HG02852 (cell line): ENCODE data around the gene PDZD4.

Experiments used
- ATAC-seq: cut with Tn5 transposase; IDR thresholded peaks from one replicate; pipeline ENCODE4 v1.9.1; 2021; ENCODE audit warnings: mild to moderate bottlenecking, moderate library complexity; ENCODE audit not compliant: unreplicated experiment

PDZD4 gene, protein sequence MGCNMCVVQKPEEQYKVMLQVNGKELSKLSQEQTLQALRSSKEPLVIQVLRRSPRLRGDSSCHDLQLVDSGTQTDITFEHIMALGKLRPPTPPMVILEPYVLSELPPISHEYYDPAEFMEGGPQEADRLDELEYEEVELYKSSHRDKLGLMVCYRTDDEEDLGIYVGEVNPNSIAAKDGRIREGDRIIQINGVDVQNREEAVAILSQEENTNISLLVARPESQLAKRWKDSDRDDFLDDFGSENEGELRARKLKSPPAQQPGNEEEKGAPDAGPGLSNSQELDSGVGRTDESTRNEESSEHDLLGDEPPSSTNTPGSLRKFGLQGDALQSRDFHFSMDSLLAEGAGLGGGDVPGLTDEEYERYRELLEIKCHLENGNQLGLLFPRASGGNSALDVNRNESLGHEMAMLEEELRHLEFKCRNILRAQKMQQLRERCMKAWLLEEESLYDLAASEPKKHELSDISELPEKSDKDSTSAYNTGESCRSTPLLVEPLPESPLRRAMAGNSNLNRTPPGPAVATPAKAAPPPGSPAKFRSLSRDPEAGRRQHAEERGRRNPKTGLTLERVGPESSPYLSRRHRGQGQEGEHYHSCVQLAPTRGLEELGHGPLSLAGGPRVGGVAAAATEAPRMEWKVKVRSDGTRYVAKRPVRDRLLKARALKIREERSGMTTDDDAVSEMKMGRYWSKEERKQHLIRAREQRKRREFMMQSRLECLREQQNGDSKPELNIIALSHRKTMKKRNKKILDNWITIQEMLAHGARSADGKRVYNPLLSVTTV

DNA sequence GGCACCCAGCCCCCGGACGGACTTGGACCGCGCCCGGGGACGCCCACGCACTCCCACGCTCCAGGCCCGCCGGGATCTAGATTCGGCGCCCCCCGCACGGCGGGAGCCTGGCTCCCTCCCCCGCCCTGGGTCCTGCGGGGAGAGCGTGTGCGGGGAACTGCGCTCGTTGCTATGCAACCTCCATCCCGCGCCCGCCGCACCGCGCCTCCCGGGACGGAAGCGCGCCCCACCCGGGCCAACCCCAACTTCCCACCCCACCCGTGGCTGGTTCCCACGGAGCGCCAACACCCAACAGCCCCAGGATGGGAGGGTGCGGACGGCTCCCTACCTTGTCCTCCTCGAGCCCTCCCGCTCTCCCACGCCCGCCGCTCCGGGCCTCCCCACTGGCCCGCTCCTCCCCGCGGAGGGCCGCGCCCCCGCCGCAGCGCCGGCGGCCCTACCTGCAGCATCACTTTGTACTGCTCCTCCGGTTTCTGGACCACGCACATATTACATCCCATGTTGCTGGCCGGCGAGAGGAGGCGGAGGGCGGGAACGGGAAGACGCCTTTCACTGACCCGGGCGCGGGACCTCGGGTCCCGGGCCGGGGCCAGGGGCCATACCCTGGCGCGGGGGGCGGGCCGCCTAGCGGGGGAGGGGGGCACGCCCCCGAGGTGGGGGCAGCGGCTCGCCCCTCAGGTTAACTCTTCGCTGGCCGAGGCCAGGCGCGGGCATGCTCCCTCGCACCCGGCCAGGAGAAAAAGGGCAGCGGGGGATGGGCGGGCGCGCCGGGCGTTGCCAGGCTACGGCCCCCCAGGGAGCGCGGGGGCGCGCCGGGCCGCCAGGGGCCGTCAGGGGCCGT, at the start of gene PDZD4:
TSS of gene PDZD4 (minus strand) at position 746 of the 841 bp plus-strand sequence. CDS start at position 500, 246 bp downstream.
- ATAC-seq: no peak

DNA sequence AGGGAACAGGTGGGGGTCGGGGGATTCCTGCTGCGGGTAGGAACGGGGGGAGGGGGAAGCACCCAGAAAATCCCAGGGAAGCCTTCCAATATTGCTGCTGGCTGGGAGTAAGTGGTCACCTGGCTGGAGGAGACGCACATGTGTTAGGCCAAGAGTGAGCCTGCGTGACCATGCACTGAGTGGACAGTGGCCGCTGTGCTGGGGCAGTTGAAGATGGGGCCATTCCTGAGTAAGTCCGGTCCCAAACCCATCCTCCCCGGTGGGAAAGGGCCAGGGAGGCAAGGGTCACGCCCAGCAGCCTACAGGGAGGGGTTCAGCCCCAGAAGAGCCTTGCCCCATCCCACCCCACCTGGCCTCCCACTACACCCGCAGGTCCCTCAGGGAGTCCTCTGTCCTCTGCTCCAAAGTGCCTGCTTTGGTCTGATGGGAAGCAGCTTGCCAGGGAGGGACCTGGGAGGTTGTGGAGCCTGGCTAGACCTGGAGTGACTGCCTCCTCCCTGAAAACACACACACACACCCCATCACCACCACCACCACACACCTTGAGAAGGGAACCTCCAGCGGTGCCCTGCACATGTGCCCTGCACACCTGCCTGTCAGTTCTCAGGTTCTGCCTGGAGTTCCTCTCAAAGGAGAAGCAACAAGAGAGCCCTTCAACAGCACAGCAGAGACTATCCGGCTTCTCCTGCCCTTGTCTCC, 49.5 kb upstream of the PDZD4 start:
- ATAC-seq: no peak

DNA sequence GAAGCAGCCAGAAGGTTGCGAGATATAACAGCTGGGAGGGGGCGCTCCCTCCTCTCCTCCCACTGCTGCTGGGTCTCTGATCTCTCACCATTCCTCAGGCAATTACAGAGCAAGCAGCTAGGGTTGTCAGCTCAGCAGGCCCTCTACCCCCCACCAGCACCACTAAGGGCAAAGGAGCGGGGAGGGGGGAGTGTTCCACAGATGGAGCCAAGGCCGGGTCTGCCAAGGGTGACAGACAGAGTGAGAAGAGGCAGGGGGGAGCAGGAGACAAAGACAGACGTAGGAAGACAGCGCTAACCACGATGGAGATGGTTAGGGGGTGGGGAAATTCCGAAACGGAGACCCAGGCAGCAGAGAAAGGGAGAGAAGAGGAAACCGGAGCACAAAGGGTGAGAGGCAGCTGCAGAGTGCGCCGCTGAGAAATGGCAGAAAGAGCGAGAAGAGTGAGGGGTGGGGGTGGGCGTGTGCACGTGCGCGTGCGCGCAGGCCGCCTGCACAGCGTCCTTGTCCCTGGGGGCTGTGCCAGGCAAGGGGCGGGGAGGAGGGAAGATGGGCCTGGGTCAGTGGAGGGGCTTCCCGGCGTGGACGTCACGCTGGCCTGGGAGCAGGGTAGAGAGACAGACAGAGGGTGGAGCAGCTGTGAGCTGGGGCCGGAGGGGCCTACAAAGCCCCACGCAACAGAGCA, 48.8 kb upstream of the PDZD4 start:
- ATAC-seq: no peak

DNA sequence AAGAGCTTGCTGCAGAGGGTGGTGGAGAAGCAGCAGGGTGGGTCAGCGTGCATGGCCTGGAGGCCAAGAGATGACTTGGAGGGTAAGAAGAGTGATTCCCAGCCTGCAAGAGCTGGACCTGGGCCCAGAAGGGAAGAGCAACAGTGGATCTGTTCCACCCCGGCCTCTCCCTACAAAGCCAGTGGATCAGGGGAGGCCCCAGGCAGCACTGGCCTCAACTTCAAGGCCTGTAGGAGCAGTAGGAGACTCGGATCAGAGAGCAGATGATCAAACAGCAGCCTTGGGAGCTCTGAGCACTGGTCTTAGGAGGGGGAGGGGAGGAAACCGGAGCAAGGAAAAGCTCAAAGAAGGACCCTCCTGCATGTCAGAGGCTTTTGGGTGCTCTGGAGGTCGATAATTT, 48.0 kb upstream of the PDZD4 start:
- no peak for ATAC-seq

DNA sequence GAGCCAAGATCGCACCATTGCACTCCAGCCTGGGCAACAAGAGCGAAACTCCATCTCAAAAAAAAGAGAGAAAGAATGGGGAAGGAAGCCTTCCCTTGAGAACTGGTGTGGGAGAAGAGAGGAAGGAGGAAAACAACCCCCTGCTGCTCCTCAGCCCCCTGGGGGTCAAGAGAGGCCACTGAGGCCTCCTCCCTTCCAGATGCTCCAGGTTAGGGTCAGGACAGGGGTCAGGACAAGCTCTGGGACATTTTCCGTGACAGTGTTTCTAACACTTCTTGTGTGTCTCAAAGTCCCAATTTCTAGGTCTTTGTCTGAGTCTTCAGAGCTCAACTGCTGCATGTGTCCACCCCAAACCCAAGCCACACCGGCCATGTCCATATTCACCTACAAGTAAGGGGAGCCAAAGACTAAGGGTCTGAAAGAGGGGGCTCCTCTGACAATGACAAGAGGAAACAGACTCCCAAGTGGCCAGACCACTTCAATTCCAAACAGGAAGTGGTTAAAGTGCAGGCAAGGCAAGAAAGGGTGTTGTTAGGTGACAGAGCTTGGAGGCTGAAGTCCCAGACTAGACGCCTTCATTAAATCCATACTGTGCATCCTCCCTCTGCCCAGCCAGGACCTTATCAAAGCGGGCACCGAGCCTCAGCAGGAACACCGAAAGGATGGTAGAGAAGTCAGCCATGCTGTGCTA, 47.4 kb upstream of the PDZD4 start:
- no peak for ATAC-seq

DNA sequence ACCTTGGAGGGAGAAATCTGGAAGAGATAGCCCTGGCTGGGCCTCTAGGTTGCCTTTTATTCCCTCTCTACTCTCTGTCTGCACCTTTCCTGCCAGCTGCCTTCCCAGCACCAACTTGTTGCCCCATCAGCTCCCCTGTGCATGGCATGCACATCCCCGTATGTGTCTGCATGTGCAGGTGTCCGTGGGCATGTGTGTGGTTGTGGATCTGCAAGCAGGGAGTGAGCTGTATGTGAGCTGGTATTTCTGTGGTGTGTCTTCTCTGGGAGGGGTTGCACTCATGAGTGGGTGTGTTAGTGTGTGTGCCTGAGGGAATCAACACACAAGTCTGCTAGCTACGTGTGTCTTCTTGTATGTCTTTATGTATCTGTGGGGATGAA, 45.8 kb upstream of the PDZD4 start:
- ATAC-seq: no peak

DNA sequence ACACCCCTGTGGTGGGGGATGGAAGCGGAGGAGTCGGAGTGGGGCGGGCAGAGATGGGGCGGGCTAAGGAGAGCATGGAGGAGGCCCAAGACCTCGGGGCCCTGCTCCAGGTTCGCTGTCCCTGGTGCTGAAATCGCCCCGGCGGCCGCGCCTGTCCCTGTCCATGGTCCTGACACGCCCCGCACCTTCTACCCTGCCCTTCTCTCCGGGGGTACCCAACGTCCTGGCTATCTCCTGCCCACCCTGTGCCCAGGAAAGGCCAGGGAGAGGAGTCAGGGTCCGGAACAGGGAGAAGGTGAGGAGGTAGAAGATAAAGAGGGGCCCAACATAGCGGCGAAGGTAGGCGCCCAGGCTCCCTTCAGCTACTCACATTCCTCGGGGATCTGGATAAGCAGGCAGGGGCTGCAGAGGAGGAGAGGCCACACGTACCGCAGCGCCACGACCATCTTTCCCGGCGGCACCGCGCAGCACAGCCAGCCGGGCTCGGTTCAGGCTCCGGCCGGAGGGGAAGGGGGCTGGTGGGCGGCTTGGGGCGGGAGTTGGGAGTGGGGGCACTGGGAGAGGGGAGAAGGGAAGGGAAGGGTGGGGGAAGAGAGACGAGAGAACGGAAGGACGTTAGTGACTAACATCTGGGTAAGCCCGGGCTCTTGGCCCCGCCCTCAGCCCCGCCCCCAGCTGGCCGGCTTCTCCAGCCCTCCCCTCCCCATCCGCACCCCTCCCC, 45.2 kb upstream of the PDZD4 start:
- ATAC-seq: no peak

DNA sequence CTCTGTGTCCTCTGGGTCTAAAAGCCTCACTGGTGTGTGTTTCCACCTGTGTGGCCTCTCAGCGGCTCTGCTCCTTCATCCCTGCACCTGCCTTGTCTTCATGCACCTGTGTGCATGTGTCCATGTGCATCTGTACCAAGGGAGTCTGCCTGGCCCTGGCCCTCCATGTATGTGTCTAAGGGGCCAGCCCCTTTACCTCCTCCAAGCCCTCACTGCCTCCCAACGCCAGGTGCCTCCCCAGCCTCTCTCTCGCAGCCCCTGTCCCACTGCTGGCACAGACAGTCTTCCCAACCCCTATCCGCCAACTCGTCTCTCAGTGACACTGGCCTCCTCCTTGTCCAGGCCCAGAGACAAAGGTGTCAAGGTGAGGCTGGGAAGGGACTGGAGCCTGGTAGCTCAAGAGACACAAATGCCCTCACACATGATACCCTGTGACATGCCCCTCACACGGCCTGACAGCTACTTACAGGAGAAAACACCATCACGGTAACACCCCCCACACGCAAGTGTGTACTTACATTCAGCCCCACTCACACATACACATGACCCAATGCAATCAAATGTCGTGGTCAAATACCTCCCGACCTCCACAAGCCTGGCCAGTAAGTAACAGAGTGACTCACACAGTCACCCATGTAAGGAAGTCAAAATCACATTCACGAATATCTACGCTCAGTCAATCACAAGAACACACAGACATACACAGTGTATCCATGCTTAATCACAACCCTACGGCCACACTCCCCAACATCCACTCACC, 44.2 kb upstream of the PDZD4 start:
- ATAC-seq: no peak

DNA sequence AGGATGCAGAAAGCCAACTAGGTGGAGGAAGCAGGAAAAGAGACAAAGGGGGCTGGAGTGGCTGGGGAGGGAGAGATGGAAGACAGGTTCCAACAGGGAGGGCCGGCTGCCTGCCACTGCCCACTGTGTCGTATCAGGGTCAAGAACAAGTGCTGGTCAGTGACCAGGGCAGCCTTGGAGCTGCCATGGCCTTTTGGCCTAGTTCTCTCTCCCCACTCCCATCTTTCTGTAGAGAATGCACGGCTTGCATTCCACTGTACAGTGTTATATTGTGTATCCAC, 43.7 kb upstream of the PDZD4 start:
- no peak for ATAC-seq

DNA sequence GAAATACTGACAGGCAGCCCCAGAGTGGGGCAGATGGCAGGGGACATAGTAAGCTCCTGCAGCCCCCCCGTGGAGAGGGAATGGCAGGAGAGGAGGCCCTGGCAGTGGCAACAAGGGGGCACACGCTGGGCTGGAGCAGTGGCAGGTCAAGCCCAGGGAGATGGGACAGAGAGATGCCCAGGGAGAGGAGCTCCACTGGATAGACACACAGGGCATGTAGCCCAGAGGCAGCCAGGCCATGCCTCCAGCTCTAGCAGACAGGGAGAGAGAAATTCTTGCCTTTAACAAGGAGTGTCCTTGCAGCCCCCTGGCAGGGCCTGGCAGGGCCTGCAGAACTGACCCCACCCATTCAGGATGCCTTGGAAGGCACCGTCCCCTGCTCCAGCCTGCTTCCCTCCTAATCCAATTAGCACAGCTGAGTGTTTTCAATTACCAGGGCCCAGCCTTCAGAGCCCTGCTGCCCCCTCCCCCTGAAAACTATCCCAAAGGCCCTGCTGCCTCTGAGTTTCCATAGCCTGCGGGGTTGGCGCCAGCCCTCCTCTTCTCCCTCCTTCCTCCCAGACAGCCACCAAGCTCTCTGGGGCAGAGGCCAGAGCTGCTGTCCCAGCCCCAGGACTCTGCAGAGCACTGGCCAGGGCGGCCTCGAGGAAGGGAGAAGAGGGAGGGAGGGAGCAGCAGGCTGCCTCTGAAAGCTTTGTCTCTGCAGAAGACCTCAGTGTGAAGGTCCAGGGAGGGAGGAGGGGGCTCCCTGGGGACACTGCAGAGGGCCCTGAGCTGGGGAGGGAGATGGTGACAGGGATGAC, 43.1 kb upstream of the PDZD4 start:
- no peak for ATAC-seq

DNA sequence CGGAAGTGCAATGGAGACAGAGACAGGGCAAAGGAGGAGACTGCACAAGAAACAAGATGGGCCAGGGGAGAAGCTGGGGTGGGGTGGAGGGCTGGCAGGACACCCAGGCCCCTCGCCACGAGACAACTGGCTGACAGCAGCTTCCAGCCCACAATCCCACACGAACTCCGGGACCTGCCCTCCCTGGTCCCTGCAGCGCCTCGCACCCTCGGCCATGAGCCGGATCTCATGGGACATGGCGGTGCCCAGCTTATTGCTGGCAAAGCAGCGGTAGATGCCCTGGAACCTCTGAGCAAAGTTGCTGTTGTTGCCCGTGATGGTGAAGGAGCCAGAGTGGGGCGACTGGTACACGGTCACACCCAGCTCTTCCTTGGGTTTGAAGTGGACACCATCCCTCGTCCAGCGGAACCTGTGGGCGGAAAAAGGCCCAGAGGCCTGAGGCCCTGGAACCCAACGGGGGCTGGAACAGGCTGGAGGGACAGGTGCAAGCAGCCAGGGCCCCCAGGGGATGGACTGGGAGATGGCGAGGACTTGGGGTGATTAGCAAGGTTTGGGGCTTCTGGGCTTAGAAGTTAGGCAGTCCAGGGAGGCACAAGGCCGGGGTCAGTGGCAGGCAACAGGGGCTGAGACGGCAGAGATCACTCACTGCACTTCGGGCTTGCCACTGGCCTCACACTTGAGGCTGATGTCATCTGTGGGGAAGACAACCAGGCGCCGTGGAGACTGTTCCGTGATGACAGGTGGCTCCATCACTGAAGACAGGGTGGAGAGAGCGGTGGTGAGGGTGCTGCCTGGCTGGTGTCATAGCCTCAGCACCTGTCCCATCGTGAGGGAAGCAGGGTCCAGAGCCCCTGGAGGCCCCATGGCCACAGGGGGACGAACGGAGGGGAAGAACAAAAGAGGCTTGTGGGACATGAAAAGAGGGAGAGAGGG, 41.9 kb upstream of the PDZD4 start:
- no peak for ATAC-seq

DNA sequence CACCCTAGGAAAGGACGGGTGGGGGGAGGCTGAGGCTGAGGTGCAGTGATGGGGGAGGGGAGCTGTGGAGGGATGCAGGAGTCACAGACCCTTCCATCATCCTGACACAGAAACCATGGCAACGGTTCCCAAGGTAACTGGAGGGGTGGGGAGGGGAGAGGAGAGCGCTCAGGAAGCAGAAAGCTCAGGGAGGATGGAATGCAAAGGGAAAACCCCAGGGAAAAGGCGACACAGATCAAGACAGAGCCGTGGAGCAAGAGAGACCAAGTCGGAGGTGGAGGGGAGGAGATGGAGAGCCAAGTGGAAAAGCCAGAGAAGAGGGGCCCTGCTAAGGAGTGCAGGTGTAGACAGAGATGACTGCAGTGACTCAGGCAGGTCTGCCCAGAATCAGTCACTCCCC, 41.1 kb upstream of the PDZD4 start:
- no peak for ATAC-seq

DNA sequence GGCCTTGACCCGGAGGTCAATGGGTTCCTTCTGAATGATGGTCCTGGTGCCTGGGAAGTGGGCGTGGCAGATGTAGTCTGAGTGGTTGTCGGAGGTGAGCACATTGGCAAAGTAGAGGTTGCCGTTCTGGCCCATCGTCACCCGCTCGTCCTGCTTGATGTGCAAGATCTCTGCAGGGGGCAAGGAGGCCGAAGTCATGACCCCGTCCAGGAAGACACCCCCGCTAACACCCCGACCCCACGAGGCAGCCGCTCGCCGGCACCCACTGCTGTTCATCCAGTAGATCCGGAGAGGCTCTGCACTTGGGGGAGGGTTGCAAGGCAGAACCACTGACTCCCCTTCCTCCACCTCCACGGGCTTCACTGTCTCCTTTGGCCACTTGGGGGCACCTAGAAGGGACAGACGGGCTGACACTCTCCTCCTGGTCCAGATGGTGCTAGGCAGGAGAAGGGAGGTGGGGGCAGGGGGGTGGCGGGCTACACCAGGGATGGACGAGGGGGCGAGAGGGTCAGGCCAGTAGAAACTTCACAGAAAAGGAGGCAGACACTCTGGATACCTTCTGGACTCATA, 40.5 kb upstream of the PDZD4 start:
- ATAC-seq: no peak

DNA sequence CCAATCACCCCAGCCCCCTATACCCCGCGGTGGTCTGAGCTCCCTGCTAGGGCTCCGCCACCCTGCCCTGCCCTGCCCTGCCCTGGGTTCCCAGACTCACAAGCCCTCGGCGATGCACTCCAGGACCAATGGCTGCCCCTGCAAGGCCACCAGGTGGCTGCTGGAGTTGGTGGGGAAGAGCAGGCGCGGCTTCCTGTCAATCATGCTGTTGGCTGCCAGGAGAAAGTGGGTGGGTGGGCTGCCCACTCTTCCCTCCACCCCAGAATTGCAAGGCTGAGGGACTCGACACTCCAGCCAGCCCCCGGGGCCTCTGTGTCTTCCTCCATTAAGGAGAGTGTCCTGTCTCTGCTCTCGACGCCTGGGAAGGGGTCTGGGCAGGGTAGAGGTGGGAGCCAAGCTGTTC, 39.9 kb upstream of the PDZD4 start:
- no peak for ATAC-seq

DNA sequence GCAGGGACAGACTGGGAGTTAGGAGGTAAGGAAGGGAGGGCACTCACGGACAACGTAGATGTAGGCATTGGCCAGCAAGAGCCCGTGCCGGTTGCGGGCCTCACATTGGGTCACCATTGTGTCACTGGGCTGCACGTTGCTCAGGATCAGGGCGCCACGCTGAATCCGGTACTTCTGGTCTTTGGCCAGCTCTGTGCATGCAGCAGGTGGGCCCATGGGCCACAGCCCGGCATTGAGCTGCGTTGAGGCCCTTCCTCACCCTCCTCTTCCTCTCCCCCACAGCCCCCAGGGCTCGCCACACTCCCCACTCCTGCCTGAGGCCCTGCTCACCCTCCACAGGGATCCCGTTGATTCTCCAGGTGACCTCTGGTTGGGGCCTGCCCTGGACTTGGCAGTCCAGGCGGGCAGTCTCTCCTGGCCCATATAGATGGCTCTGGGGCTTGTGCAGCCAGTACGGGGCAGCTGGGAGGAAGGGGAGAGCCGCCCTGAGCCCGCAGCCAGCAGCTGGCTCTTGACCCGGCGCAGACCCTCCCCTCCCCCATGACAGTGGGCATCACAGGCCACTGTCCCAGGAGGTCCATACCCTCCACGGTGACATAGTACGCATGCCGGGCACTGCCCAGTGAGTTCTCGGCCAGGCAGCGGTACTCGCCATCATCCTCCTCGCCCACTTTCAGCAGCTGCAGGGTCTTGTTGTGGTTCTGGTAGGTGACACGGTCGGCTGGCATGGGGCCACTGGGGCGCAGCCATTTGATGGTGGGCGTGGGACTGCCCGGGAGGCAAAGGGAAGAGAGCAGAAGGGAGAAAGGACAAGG, 39.3 kb upstream of the PDZD4 start:
- ATAC-seq: no peak
